HEK293T (cell line): ENCODE measurements around the gene CBX3.

Experiments used
- ARNT ChIP-seq: fragments of 450-650 bp; IDR thresholded peaks from 2 replicates; pipeline ENCODE4 v1.6.1; 2017; ENCODE audit warnings: mild to moderate bottlenecking
- BHLHE40 ChIP-seq: fragments of 450-650 bp; IDR thresholded peaks from 2 replicates; pipeline ENCODE4 v1.6.1; 2016; ENCODE audit warnings: mild to moderate bottlenecking, moderate library complexity, borderline replicate concordance
- CTBP1 ChIP-seq: fragments of 450-650 bp; IDR thresholded peaks from 2 replicates; pipeline ENCODE4 v1.6.1; 2016; ENCODE audit warnings: borderline replicate concordance
- ELF4 ChIP-seq: fragments of 450-650 bp; IDR thresholded peaks from 2 replicates; pipeline ENCODE4 v1.6.1; 2017; ENCODE audit warnings: antibody characterized with exemption
- FOXA1 ChIP-seq: fragments of 450-650 bp; IDR thresholded peaks from 2 replicates; pipeline ENCODE4 v1.6.1; 2016; ENCODE audit warnings: mild to moderate bottlenecking
- FOXK2 ChIP-seq: fragments of 450-650 bp; IDR thresholded peaks from 2 replicates; pipeline ENCODE4 v1.6.1; 2016; ENCODE audit warnings: mild to moderate bottlenecking
- FOXM1 ChIP-seq: fragments of 450-650 bp; IDR thresholded peaks from 2 replicates; pipeline ENCODE4 v1.6.1; 2017; ENCODE audit warnings: mild to moderate bottlenecking, borderline replicate concordance
- HDGF ChIP-seq: fragments of 450-650 bp; IDR thresholded peaks from 2 replicates; pipeline ENCODE4 v1.6.1; 2017; ENCODE audit warnings: antibody characterized with exemption, borderline replicate concordance
- LEF1 ChIP-seq: fragments of 450-650 bp; IDR thresholded peaks from 2 replicates; pipeline ENCODE4 v1.6.1; 2017; ENCODE audit warnings: mild to moderate bottlenecking, borderline replicate concordance
- SP1 ChIP-seq: fragments of 450-650 bp; IDR thresholded peaks from 2 replicates; pipeline ENCODE4 v1.6.1; 2017
- SUZ12 ChIP-seq: fragments of 450-650 bp; IDR thresholded peaks from 2 replicates; pipeline ENCODE4 v1.6.1; 2016; ENCODE audit warnings: mild to moderate bottlenecking
- TARDBP ChIP-seq: fragments of 450-650 bp; IDR thresholded peaks from 2 replicates; pipeline ENCODE4 v1.6.1; 2016
- ZNF384 ChIP-seq: fragments of 450-650 bp; IDR thresholded peaks from 2 replicates; pipeline ENCODE4 v1.6.1; 2016
- TF ChIP-seq, protein P1 (sequence below): fragments of 450-650 bp; IDR thresholded peaks from 2 replicates; pipeline ENCODE4 v1.6.1; 2016

DNA sequence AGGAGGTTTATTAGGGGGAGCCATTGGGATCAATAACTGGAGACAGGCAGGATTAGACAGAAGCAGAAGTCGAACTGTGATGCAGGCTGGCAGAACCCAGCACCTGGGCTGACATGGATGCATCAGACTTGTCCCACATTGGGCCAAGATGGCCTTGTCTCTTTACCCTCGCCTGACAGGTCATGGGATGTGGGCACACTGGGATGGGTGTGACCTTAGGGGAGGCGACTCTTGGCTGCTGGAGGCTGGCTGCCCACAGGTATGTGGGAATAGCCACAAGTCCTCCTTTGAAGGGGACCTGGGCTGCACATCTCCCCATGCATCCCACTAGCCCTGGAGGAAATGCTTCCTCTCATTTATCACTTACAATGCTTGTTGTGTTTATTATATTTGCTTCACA, 32.3 kb upstream of the CBX3 start:
- TF ChIP-seq HDGF, result no peak
- TF ChIP-seq FOXM1, result no peak
- no peak for TF ChIP-seq LEF1
- TF ChIP-seq SP1, result no peak
- no peak for TF ChIP-seq SUZ12
- TF ChIP-seq CTBP1, result no peak
- no peak for TF ChIP-seq BHLHE40
- TF ChIP-seq FOXK2, result no peak
- TF ChIP-seq, protein P1, sequence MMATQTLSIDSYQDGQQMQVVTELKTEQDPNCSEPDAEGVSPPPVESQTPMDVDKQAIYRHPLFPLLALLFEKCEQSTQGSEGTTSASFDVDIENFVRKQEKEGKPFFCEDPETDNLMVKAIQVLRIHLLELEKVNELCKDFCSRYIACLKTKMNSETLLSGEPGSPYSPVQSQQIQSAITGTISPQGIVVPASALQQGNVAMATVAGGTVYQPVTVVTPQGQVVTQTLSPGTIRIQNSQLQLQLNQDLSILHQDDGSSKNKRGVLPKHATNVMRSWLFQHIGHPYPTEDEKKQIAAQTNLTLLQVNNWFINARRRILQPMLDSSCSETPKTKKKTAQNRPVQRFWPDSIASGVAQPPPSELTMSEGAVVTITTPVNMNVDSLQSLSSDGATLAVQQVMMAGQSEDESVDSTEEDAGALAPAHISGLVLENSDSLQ, result no peak
- no peak for TF ChIP-seq TARDBP
- TF ChIP-seq ELF4, result no peak
- TF ChIP-seq ZNF384, result no peak
- TF ChIP-seq ARNT, result no peak
- no peak for TF ChIP-seq FOXA1
